ENCODE measurements around the gene PTPRO.

PTPRO gene

GRCh38 chr12:15322164-15323061 is at the start of gene PTPRO:
Gene PTPRO (plus strand): TSS chr12:15322508.
- no peak for DNase-seq (ENCODE audit: low read depth)

- no peak for DNase-seq (ENCODE audit: low read depth)
Observed at GRCh38 chr12:15273896-15274295, 48.4 kb upstream of the PTPRO start.

- DNase-seq (ENCODE audit: low read depth), result no peak
Observed at GRCh38 chr12:15274561-15274967, 47.7 kb upstream of the PTPRO start.

GRCh38 chr12:15276088-15276698 is 46.1 kb upstream of the PTPRO start:
- no peak for DNase-seq (ENCODE audit: low read depth)

- DNase-seq (ENCODE audit: low read depth), result no peak
Observed at GRCh38 chr12:15278816-15279658, 43.3 kb upstream of the PTPRO start.

GRCh38 chr12:15280930-15281329 is 41.4 kb upstream of the PTPRO start:
- no peak for DNase-seq (ENCODE audit: low read depth)

GRCh38 chr12:15289192-15289591 is 33.1 kb upstream of the PTPRO start:
- no peak for DNase-seq (ENCODE audit: low read depth)

GRCh38 chr12:15293731-15294130 is 28.6 kb upstream of the PTPRO start:
- DNase-seq (ENCODE audit: low read depth), result no peak

GRCh38 chr12:15299947-15300346 is 22.4 kb upstream of the PTPRO start:
- no peak for DNase-seq (ENCODE audit: low read depth)

GRCh38 chr12:15304296-15304695 is 18.0 kb upstream of the PTPRO start:
- no peak for DNase-seq (ENCODE audit: low read depth)

GRCh38 chr12:15306605-15307004 is 15.7 kb upstream of the PTPRO start:
- no peak for DNase-seq (ENCODE audit: low read depth)

- DNase-seq (ENCODE audit: low read depth), result no peak
Observed at GRCh38 chr12:15307079-15307478, 15.2 kb upstream of the PTPRO start.

GRCh38 chr12:15318841-15319240 is 3.5 kb upstream of the PTPRO start:
- no peak for DNase-seq (ENCODE audit: low read depth)

GRCh38 chr12:15320881-15321280 is 1.4 kb upstream of the PTPRO start:
- DNase-seq (ENCODE audit: low read depth), result no peak

GRCh38 chr12:15323480-15323879 is 1.2 kb downstream of the PTPRO start:
- DNase-seq (ENCODE audit: low read depth), result no peak

GRCh38 chr12:15329891-15330290 is 7.6 kb downstream of the PTPRO start:
- no peak for DNase-seq (ENCODE audit: low read depth)

GRCh38 chr12:15334225-15334624 is 11.9 kb downstream of the PTPRO start:
- no peak for DNase-seq (ENCODE audit: low read depth)

GRCh38 chr12:15335959-15336358 is 13.7 kb downstream of the PTPRO start:
- DNase-seq (ENCODE audit: low read depth), result no peak

GRCh38 chr12:15336768-15337553 is 14.7 kb downstream of the PTPRO start:
- no peak for DNase-seq (ENCODE audit: low read depth)

GRCh38 chr12:15341371-15341770 is 19.1 kb downstream of the PTPRO start:
- DNase-seq (ENCODE audit: low read depth), result no peak

GRCh38 chr12:15344561-15344960 is 22.3 kb downstream of the PTPRO start:
- no peak for DNase-seq (ENCODE audit: low read depth)

- no peak for DNase-seq (ENCODE audit: low read depth)
Observed at GRCh38 chr12:15346488-15346887, 24.2 kb downstream of the PTPRO start.

Data from T-helper 22 cell (primary cell).